Measurements from ENCODE around the gene ROCK1. TPM values are rescaled to one million over a fixed set of nuclear protein-coding genes. Genes with fewer than 3 reads are reported as not detected.
A peak's percentile ranks its signal among the peaks of the same experiment; 100 is the strongest.
"Not testable (repeated sequence)": the region's sequence is repeated elsewhere in the genome, so short reads cannot be mapped to it uniquely, and the experiment has no call there.

Gene ROCK1
- total RNA-seq, 1 donor from 2014 or later, result 18.6 TPM

- H3K4me3 ChIP-seq (ENCODE audit: low read depth, low read length), result no peak overlapping the region
- no peak for TF ChIP-seq CTCF (conservative IDR thresholded peaks at IDR 0.05; ENCODE audit: low read depth, low read length)
- no peak for DNase-seq (ENCODE audit: low read depth)
Measured at GRCh38 chr18:21038201-21038600, 73.4 kb downstream of the ROCK1 start.

GRCh38 chr18:21031845-21032244 is 79.8 kb downstream of the ROCK1 start:
- DNase-seq (ENCODE audit: low read depth), result no peak
- no peak for TF ChIP-seq CTCF (conservative IDR thresholded peaks at IDR 0.05; ENCODE audit: low read depth, low read length)
- H3K4me3 ChIP-seq (ENCODE audit: low read depth, low read length), result no peak overlapping the region

GRCh38 chr18:21018257-21018656 is 93.4 kb downstream of the ROCK1 start:
- DNase-seq (ENCODE audit: low read depth); H3K4me3 ChIP-seq (ENCODE audit: low read depth, low read length): not testable (repeated sequence)

- no peak for TF ChIP-seq CTCF (conservative IDR thresholded peaks at IDR 0.05; ENCODE audit: low read depth, low read length)
- DNase-seq (ENCODE audit: low read depth), result no peak
Measured at GRCh38 chr18:21012308-21012707, 99.3 kb downstream of the ROCK1 start.

GRCh38 chr18:21004726-21005125 is 106.9 kb downstream of the ROCK1 start:
- no peak overlapping the region for H3K4me3 ChIP-seq (ENCODE audit: low read depth, low read length)
- DNase-seq (ENCODE audit: low read depth), result peak; percentile 40

More at GRCh38 chr18:21012308-21012707, 99.3 kb downstream of the ROCK1 start:
- no peak overlapping the region for H3K4me3 ChIP-seq (ENCODE audit: low read depth, low read length)

GRCh38 chr18:21000667-21001066 is 110.9 kb downstream of the ROCK1 start:
- no peak for DNase-seq (ENCODE audit: low read depth)
- TF ChIP-seq CTCF (conservative IDR thresholded peaks at IDR 0.05; ENCODE audit: low read depth, low read length), result no peak
- H3K4me3 ChIP-seq (ENCODE audit: low read depth, low read length), result no peak overlapping the region

More at GRCh38 chr18:21004726-21005125, 106.9 kb downstream of the ROCK1 start:
- no peak for TF ChIP-seq CTCF (conservative IDR thresholded peaks at IDR 0.05; ENCODE audit: low read depth, low read length)

GRCh38 chr18:20997371-20997770 is 114.2 kb downstream of the ROCK1 start:
- no peak for TF ChIP-seq CTCF (conservative IDR thresholded peaks at IDR 0.05; ENCODE audit: low read depth, low read length)
- H3K4me3 ChIP-seq (ENCODE audit: low read depth, low read length), result no peak overlapping the region
- no peak for DNase-seq (ENCODE audit: low read depth)
